ENCODE measurements around the gene APOH. TPM values are rescaled to one million over a fixed set of nuclear protein-coding genes. Genes with fewer than 3 reads are reported as not detected.

Gene APOH
- total and polyA plus RNA-seq, 11 donors: 0.15 to 0.30 TPM; not detected in 9

- Histone ChIP-seq H3K4me3 (no peak overlapping the region), H3K36me3 (no peaks in the 10 kb centered on the region), H3K27me3 (no peaks in the 10 kb centered on the region), H3K27ac (no peak overlapping the region), H3K4me1 (peaks cover 0 to 6% (median 0%) of the 10 kb centered on the region in 12 donors), H3K9me3 (no peaks in the 10 kb centered on the region)
- no peak for TF ChIP-seq POLR2A (IDR thresholded peaks at IDR 0.05)
- TF ChIP-seq, protein P1, sequence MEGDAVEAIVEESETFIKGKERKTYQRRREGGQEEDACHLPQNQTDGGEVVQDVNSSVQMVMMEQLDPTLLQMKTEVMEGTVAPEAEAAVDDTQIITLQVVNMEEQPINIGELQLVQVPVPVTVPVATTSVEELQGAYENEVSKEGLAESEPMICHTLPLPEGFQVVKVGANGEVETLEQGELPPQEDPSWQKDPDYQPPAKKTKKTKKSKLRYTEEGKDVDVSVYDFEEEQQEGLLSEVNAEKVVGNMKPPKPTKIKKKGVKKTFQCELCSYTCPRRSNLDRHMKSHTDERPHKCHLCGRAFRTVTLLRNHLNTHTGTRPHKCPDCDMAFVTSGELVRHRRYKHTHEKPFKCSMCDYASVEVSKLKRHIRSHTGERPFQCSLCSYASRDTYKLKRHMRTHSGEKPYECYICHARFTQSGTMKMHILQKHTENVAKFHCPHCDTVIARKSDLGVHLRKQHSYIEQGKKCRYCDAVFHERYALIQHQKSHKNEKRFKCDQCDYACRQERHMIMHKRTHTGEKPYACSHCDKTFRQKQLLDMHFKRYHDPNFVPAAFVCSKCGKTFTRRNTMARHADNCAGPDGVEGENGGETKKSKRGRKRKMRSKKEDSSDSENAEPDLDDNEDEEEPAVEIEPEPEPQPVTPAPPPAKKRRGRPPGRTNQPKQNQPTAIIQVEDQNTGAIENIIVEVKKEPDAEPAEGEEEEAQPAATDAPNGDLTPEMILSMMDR (IDR thresholded peaks at IDR 0.05): no peak
- WGBS, 4 donors: 92 to 95% (median 93%) methylated on average over 3 of the region's 3 CpGs
- no peak for ATAC-seq
- no peak for DNase-seq
- intact Hi-C loops (cut with DNase I): loop anchor here in 3 of 10 donors (5.0 to 10.0 kb wide), 5 partner anchors 314 to 422 kb away; no protein-coding TSS in a partner anchor
Measured at GRCh38 chr17:66250686-66251085, 21.5 kb upstream of the APOH start.

DNA sequence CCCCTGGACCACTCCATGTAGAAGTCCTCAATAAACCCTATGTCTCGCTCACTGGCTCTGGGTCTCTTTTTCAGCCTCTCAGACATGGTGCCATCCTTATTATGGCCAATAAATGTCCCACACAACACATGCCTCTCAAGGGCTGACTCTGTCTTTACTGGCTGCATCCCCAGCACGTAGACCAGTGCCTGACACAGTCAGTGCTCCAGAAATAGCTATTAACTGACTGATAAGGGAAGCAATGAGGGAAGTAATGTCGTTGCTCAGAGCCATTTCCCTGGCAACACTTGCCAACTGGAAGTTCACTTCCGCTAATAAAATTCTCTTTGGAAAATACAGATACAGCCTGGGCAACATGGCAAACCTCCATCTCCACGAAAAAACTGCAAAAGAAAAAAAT is 19.1 kb upstream of the APOH start:
- Histone ChIP-seq H3K27me3 (no peaks in the 10 kb centered on the region), H3K4me3 (no peak overlapping the region), H3K36me3 (no peaks in the 10 kb centered on the region), H3K4me1 (peaks cover 0 to 6% (median 0%) of the 10 kb centered on the region in 12 donors), H3K27ac (peak overlapping the region in 1 of 12 donors; percentile 22), H3K9me3 (no peaks in the 10 kb centered on the region)
- peak in 2 of 5 donors; percentile 35 to 48 for DNase-seq
- 34 to 40% (median 37%) methylated on average over 5 of the region's 5 CpGs for WGBS, 4 donors
- intact Hi-C loops (cut with DNase I): loop anchor here in 1 of 10 donors (5.0 kb wide), 1 partner anchor 41 kb away; no protein-coding TSS in a partner anchor
- peak; percentile 73 to 95 (median 90) for ATAC-seq
- TF ChIP-seq, protein P1 (IDR thresholded peaks at IDR 0.05): no peak
- TF ChIP-seq POLR2A (IDR thresholded peaks at IDR 0.05): no peak

GRCh38 chr17:66241839-66242238 is 12.6 kb upstream of the APOH start:
- H3K4me1 ChIP-seq: no peaks in the 10 kb centered on the region
- 57 to 72% (median 65%) methylated on average over 1 of the region's 1 CpG for WGBS, 4 donors
- no peaks in the 10 kb centered on the region for H3K36me3 ChIP-seq
- DNase-seq (no peak), ATAC-seq (no peak)
- no peaks in the 10 kb centered on the region for H3K9me3 ChIP-seq
- intact Hi-C loops (cut with DNase I): no loop called here
- TF ChIP-seq, protein P1 (IDR thresholded peaks at IDR 0.05): no peak
- no peak for TF ChIP-seq POLR2A (IDR thresholded peaks at IDR 0.05)
- no peaks in the 10 kb centered on the region for H3K27me3 ChIP-seq
- no peak overlapping the region for H3K27ac ChIP-seq
- no peak overlapping the region for H3K4me3 ChIP-seq

DNA sequence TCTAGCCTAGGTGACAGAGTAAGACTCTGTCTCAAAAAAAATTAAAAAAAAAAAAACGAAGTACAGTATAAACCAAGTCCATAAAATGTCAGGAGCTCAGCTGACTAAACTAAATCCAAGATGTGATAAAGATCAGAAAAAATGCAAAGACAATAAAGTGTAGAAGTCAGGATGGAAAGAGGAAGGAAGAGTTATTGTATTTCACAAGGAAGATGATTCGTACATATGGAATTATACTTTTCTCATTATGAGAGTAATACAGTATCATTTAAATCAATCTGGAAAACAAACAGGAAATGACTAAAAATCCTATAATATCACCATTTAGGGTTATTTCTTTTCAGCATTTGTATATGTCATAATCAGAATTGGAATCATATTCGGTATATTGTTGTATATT is 11.4 kb upstream of the APOH start:
- Histone ChIP-seq H3K9me3 (no peaks in the 10 kb centered on the region), H3K4me1 (no peaks in the 10 kb centered on the region), H3K4me3 (no peak overlapping the region), H3K36me3 (no peaks in the 10 kb centered on the region), H3K27ac (no peak overlapping the region), H3K27me3 (no peaks in the 10 kb centered on the region)
- ATAC-seq (no peak), DNase-seq (no peak)
- intact Hi-C loops (cut with DNase I): no loop called here
- TF ChIP-seq, protein P1 (IDR thresholded peaks at IDR 0.05): no peak
- no peak for TF ChIP-seq POLR2A (IDR thresholded peaks at IDR 0.05)
- 46 to 68% (median 58%) methylated on average over 3 of the region's 3 CpGs for WGBS, 4 donors
